Smooth muscle cell (in vitro differentiated cells): ENCODE measurements around the gene RNU1-1. TPM values are rescaled to one million over a fixed set of nuclear protein-coding genes. Genes with fewer than 3 reads are reported as not detected.
"Not testable (repeated sequence)": the region's sequence is repeated elsewhere in the genome, so short reads cannot be mapped to it uniquely, and the experiment has no call there.

ENCODE experiments used
- DNase-seq: peaks from one replicate; lab custom pipeline; 2025; ENCODE audit not compliant: unreplicated experiment; lab: John Stamatoyannopoulos, UW
- H2AFZ ChIP-seq: fragments of 200-600 bp; sonication (generic); 2 replicates; pipeline ENCODE4 v1.6.0; 2016; ENCODE audit warnings: antibody characterized with exemption, low read depth, mild to moderate bottlenecking
- H3F3A ChIP-seq: fragments of 200-600 bp; sonication (generic); 2 replicates; pipeline ENCODE4 v1.6.0; 2017; ENCODE audit warnings: antibody characterized with exemption, low read depth
- H3K27ac ChIP-seq: fragments of 200-600 bp; sonication (generic); 2 replicates; pipeline ENCODE4 v1.5.1; 2016; ENCODE audit warnings: low read depth, mild to moderate bottlenecking
- H3K27me3 ChIP-seq: fragments of 200-600 bp; sonication (generic); 2 replicates; pipeline ENCODE4 v1.6.1; 2016; ENCODE audit warnings: low read depth, mild to moderate bottlenecking
- H3K36me3 ChIP-seq: fragments of 200-600 bp; sonication (generic); 2 replicates; pipeline ENCODE4 v1.5.1; 2016; ENCODE audit warnings: low read depth
- H3K4me1 ChIP-seq: fragments of 200-600 bp; sonication (generic); 2 replicates; pipeline ENCODE4 v1.5.1; 2016; ENCODE audit warnings: low read depth
- H3K4me2 ChIP-seq: fragments of 200-600 bp; sonication (generic); 2 replicates; pipeline ENCODE4 v1.6.0; 2016; ENCODE audit warnings: mild to moderate bottlenecking
- H3K4me3 ChIP-seq: fragments of 200-600 bp; sonication (generic); 2 replicates; pipeline ENCODE4 v1.5.1; 2016; ENCODE audit warnings: mild to moderate bottlenecking
- H3K79me2 ChIP-seq: fragments of 200-600 bp; sonication (generic); 2 replicates; pipeline ENCODE4 v1.6.0; 2016; ENCODE audit warnings: low read depth, mild to moderate bottlenecking
- H3K9ac ChIP-seq: fragments of 200-600 bp; sonication (generic); 2 replicates; pipeline ENCODE4 v1.6.0; 2016; ENCODE audit warnings: low read depth
- H3K9me3 ChIP-seq: fragments of 200-600 bp; sonication (generic); replicated peaks from 2 replicates; pipeline ENCODE4 v1.5.1; 2016; ENCODE audit warnings: low read depth
- H4K20me1 ChIP-seq: fragments of 200-600 bp; sonication (generic); 2 replicates; pipeline ENCODE4 v1.6.0; 2016; ENCODE audit warnings: low read depth
- CTCF ChIP-seq: fragments of 200-600 bp; sonication (generic); IDR thresholded peaks from 2 replicates; pipeline ENCODE4 v1.5.1; 2017; ENCODE audit warnings: borderline replicate concordance, mild to moderate bottlenecking, antibody characterized with exemption; ENCODE audit not compliant: insufficient read depth, poor library complexity, severe bottlenecking
- whole genome bisulfite sequencing: methylation state at CpG from one replicate; pipeline ENCODE4 v1.1.7; 2016; ENCODE audit warnings: low lambda C conversion rate; 5-methylcytosine and 5-hydroxymethylcytosine counted together
- polyA plus RNA-seq: library from polyadenylated mRNA; unstranded; fragments of >200 nt; fragmentation: Nextera tagmentation; extraction: Ambion mirVana; gene quantifications from 2 replicates; pipeline ENCODE4 v1.2.1, GENCODE V29; 2016
- total RNA-seq: library from RNA; depleted of rRNA; stranded (reverse); fragments of >200 nt; gene quantifications from 2 replicates; pipeline ENCODE4 v1.2.3, GENCODE V29; 2014

RNU1-1 gene
- total and polyA plus RNA-seq, 2 experiments from 2014 or later, result under 0.01 to 4.2 TPM

DNA sequence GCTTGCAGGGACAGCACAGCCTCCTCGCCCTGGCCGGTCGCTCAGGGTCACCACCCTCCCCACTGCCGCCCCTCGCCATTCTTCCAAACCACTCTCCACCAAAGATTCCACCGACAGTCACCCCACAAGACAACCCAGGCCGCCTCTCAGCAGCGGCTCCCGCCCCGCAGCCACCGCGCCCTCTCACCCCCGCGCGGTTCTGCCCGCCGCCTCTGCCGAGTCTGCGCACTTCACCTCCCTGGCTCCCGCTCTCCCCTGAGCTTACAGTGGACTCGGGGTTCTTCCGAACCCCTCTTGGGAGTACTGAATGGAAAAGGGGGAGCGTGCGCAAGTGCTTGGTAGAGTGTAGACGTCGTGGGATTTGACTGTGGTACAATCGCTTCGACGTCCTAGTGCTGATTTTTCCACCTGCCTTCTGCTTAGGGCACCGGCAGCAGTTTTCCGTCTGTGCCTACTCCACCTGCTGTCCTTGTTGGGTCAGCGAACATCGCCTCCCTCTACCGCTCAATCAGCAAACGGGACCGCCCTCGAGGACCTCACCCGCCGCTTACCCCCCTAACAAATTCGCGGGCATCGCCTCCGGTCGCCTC, 20.2 kb upstream of the RNU1-1 start:
- not testable (repeated sequence) for H3K9me3 ChIP-seq, DNase-seq, H3K27ac ChIP-seq, H3K9ac ChIP-seq, H2AFZ ChIP-seq, H4K20me1 ChIP-seq, H3K36me3 ChIP-seq, H3F3A ChIP-seq, H3K4me1 ChIP-seq, H3K79me2 ChIP-seq
- peak overlapping the region; percentile 67 for H3K4me2 ChIP-seq
- 3% methylated on average over 36 of the region's 44 CpGs for WGBS
- H3K27me3 ChIP-seq, result peaks cover 11% of the 10 kb centered on the region
- peak overlapping the region; percentile 51 for H3K4me3 ChIP-seq

DNA sequence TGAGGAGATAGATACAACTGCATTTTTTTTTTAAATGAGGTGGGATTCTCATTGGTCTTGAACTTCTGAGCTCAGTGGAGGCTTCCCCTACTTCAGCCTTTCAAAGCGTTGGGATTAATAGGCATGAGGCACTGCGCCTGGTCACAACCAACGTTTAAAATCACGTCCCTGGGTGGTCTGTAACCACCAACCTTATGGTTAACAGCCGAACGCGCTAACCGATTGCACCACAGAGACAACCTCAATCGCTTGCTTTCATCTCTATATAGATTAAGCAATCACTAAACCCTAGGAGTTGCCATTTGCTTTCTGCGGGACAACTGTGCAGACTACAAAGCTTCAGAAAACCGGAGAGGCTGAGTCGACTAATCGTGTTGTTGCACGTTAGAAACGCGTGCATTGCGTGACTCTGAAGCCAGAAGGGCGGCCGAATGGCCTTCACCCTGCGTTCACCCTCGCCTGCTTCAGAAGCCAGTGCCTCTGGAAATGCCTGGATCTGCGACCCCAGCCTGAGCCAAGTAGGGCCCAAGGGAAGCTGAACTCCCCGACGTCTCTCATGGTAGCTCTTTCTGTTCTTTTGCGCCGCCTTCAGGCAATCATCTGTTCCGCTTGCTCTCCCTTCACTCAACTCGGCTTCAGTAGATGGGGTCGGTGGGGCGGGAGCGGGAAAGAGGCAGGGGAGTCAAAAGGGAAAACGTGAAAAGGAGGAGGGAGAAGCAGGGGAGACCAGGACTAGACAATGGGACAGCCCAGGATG, 18.3 kb upstream of the RNU1-1 start:
- not testable (repeated sequence) for H3K4me1 ChIP-seq, H4K20me1 ChIP-seq, DNase-seq, H3K36me3 ChIP-seq, H3K9me3 ChIP-seq, H3K9ac ChIP-seq, H3F3A ChIP-seq, H3K27ac ChIP-seq, H3K79me2 ChIP-seq
- Histone ChIP-seq H3K27me3 (peaks cover 11% of the 10 kb centered on the region), H3K4me3 (peak overlapping the region; percentile 24), H2AFZ (peak overlapping the region; percentile 58), H3K4me2 (peak overlapping the region; percentile 59)
- 19% methylated on average over 31 of the region's 32 CpGs for WGBS

- not testable (repeated sequence) for H3K4me2 ChIP-seq, H3K79me2 ChIP-seq, H3F3A ChIP-seq, H3K9me3 ChIP-seq, H2AFZ ChIP-seq, H3K4me1 ChIP-seq, H4K20me1 ChIP-seq, H3K36me3 ChIP-seq, H3K27me3 ChIP-seq, DNase-seq, H3K9ac ChIP-seq, H3K27ac ChIP-seq, H3K4me3 ChIP-seq
- 79% methylated on average over 3 of the region's 3 CpGs for WGBS
These were observed 14.3 kb upstream of the RNU1-1 start for GRCh38 chr1:16528338-16528737.

- not testable (repeated sequence) for H3K4me3 ChIP-seq, H3K27me3 ChIP-seq, H3K36me3 ChIP-seq, H3K79me2 ChIP-seq, H3F3A ChIP-seq, H3K9me3 ChIP-seq, H4K20me1 ChIP-seq, H3K4me2 ChIP-seq, H2AFZ ChIP-seq, H3K9ac ChIP-seq, DNase-seq, H3K27ac ChIP-seq, H3K4me1 ChIP-seq
These were observed 11.7 kb upstream of the RNU1-1 start for GRCh38 chr1:16525769-16526168.

GRCh38 chr1:16521679-16522078, 7.6 kb upstream of the RNU1-1 start:
- Histone ChIP-seq H3K4me2 (peak overlapping the region; percentile 87), H2AFZ (peak overlapping the region; percentile 97)
- not testable (repeated sequence) for H3F3A ChIP-seq, H3K4me1 ChIP-seq, H3K27me3 ChIP-seq, DNase-seq, H3K9me3 ChIP-seq, H3K79me2 ChIP-seq, H3K4me3 ChIP-seq, H3K27ac ChIP-seq, H3K9ac ChIP-seq, H3K36me3 ChIP-seq, H4K20me1 ChIP-seq
- WGBS, result 79% methylated on average over 5 of the region's 5 CpGs

DNA sequence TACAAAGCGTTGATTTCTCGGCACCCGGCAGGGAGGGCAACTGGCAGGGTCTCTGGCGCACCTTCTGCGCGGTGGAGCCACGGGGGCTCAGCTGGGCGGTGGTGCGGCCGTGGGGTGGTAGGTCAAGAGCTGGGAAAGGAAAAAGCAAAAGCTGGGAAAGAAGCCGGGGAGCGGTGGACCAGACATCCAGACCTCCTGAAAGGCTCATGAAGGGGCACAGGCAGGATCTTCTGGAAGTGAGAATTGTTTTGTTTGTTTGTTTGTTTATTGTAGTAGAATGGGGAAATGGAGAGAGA, 7.2 kb upstream of the RNU1-1 start:
- Histone ChIP-seq H3F3A (peaks cover 5% of the 10 kb centered on the region), H3K9ac (peak overlapping the region; percentile 50), H3K4me3 (peak overlapping the region; percentile 44), H4K20me1 (no peaks in the 10 kb centered on the region), H3K27me3 (peaks cover 3% of the 10 kb centered on the region), H3K27ac (no peak overlapping the region), H3K79me2 (no peaks in the 10 kb centered on the region), H3K4me1 (peaks cover 6% of the 10 kb centered on the region), H3K9me3 (no peaks in the 10 kb centered on the region), H2AFZ (peak overlapping the region; percentile 97), H3K36me3 (no peaks in the 10 kb centered on the region), H3K4me2 (peak overlapping the region; percentile 87)
- no peak for DNase-seq
- 8% methylated on average over 12 of the region's 12 CpGs for WGBS
- no peak for TF ChIP-seq CTCF

- not testable (repeated sequence) for H3K36me3 ChIP-seq, H3K27me3 ChIP-seq, H3F3A ChIP-seq, H3K27ac ChIP-seq, H4K20me1 ChIP-seq, H3K9me3 ChIP-seq, H3K4me1 ChIP-seq, H3K79me2 ChIP-seq
- Histone ChIP-seq H2AFZ (peak overlapping the region; percentile 97), H3K9ac (peak overlapping the region; percentile 50), H3K4me3 (peak overlapping the region; percentile 44), H3K4me2 (peak overlapping the region; percentile 87)
- WGBS, result 5% methylated on average over 48 of the region's 48 CpGs
- peak; percentile 19 for DNase-seq
These were observed 6.6 kb upstream of the RNU1-1 start for GRCh38 chr1:16520435-16521287.
